ENCODE results near the gene OR5H15.
"Not testable (repeated sequence)": the region's sequence is repeated elsewhere in the genome, so short reads cannot be mapped to it uniquely, and the experiment has no call there.

OR5H15 gene

GRCh38 chr3:98166396-98166795, at the start of gene OR5H15:
Gene OR5H15 (plus strand): TSS chr3:98166696. CDS start chr3:98168700, 2,004 bp downstream.
- no peak for DNase-seq

- DNase-seq = no peak
Observed at GRCh38 chr3:98130421-98130820, 36.1 kb upstream of the OR5H15 start, which contains the start of gene OR5H1. Gene OR5H1 (plus strand): TSS chr3:98130721. CDS start chr3:98132698, 1,977 bp downstream.

GRCh38 chr3:98136631-98137030, 29.9 kb upstream of the OR5H15 start:
- DNase-seq = no peak

- not testable (repeated sequence) for DNase-seq
Observed at GRCh38 chr3:98137826-98138557, 28.5 kb upstream of the OR5H15 start.

GRCh38 chr3:98140531-98140930, 26.0 kb upstream of the OR5H15 start:
- no peak for DNase-seq

GRCh38 chr3:98147179-98147578, 19.3 kb upstream of the OR5H15 start, which contains the start of gene OR5H14:
Gene OR5H14 (plus strand): TSS chr3:98147479. CDS start chr3:98149386, 1,907 bp downstream.
- DNase-seq = no peak

GRCh38 chr3:98148751-98149150, 17.7 kb upstream of the OR5H15 start:
- no peak for DNase-seq

- DNase-seq = not testable (repeated sequence)
Observed at GRCh38 chr3:98149456-98149855, 17.0 kb upstream of the OR5H15 start.

- no peak for DNase-seq
Observed at GRCh38 chr3:98151241-98151640, 15.3 kb upstream of the OR5H15 start.

GRCh38 chr3:98171071-98171470, 4.6 kb downstream of the OR5H15 start:
- no peak for DNase-seq

GRCh38 chr3:98172621-98173020, 6.1 kb downstream of the OR5H15 start:
- no peak for DNase-seq

GRCh38 chr3:98180319-98180890, 13.9 kb downstream of the OR5H15 start:
- DNase-seq = no peak

GRCh38 chr3:98182196-98182595, 15.7 kb downstream of the OR5H15 start:
- DNase-seq = no peak

GRCh38 chr3:98185180-98185579, 18.7 kb downstream of the OR5H15 start:
- no peak for DNase-seq

- DNase-seq = no peak
Observed at GRCh38 chr3:98188545-98188944, 22.0 kb downstream of the OR5H15 start.

GRCh38 chr3:98190911-98191310, 24.4 kb downstream of the OR5H15 start:
- not testable (repeated sequence) for DNase-seq

GRCh38 chr3:98196293-98196692, 29.8 kb downstream of the OR5H15 start:
- not testable (repeated sequence) for DNase-seq

- no peak for DNase-seq
Observed at GRCh38 chr3:98199020-98199419, 32.5 kb downstream of the OR5H15 start.

GRCh38 chr3:98209244-98209643, 42.7 kb downstream of the OR5H15 start:
- no peak for DNase-seq

GRCh38 chr3:98213276-98213675, 46.8 kb downstream of the OR5H15 start:
- DNase-seq = no peak

- no peak for DNase-seq
Observed at GRCh38 chr3:98215051-98215450, 48.6 kb downstream of the OR5H15 start.

All from NCI-H1048 (cell line).